GM19372 (cell line): ENCODE measurements around the gene FRMPD1.
"Not testable (repeated sequence)": the region's sequence is repeated elsewhere in the genome, so short reads cannot be mapped to it uniquely, and the experiment has no call there.

Experiments
- ATAC-seq: cut with Tn5 transposase; IDR thresholded peaks from one replicate; pipeline ENCODE4 v1.9.1; 2021; ENCODE audit warnings: mild to moderate bottlenecking, low read depth, moderate library complexity; ENCODE audit not compliant: unreplicated experiment

The FRMPD1 gene

GRCh38 chr9:37732086-37732741 lies 81.5 kb downstream of the FRMPD1 start:
- no peak for ATAC-seq

GRCh38 chr9:37732952-37733351 lies 82.2 kb downstream of the FRMPD1 start:
- ATAC-seq: no peak

GRCh38 chr9:37739222-37739621 lies 88.5 kb downstream of the FRMPD1 start:
- ATAC-seq: no peak

DNA sequence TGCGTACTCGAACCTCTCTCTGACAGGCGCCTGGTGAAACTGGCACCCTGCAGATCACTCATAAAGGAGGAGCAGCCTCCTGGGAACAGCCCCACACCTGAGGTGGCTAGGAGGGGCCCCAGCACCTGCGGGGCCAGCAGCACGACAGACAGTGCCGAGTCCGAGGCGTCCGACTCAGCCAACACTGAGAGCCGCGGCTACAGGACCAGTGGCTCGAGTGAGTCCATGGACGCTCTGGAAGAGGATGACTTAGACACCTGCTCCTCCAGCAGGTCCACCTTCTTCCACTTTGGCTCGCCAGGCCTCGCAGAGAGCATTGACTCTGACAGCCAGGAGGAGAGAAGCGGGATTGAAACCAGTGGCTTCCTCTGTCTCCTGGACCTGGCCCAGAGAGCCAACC lies 89.4 kb downstream of the FRMPD1 start:
- ATAC-seq: no peak

DNA sequence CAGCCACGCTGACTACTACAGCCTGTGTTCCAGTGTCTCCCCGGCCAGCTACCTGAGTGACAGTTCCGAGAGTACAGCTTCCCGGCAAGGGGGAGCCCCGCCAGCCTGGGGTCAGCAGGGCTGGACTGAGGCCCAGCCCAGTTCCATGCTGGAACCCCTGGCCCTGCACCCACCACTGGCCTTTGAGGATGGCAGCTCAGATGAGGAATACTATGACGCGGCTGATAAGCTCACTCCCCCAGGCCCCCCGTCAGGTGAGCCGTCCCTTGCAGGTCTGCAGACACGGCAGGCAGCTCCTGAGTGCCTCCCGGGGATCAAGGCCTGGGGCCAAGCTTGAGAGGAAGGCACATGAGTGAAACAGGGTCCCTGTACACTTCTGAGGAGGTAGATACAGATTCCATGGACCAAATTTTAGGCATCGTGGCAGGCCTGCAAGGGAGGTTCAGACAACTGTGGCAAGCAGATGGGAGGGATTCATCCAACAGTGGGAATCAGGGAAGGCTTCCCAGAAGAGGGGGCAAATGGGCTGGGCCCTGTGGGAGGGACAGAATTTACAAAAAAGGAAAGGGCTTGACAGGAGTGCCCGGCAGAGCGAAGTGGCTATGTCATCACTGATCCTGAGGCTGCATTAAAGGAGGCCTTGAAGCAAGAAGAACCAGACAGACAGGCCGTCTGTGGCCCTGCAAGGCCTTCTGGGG lies 90.0 kb downstream of the FRMPD1 start:
- no peak for ATAC-seq

DNA sequence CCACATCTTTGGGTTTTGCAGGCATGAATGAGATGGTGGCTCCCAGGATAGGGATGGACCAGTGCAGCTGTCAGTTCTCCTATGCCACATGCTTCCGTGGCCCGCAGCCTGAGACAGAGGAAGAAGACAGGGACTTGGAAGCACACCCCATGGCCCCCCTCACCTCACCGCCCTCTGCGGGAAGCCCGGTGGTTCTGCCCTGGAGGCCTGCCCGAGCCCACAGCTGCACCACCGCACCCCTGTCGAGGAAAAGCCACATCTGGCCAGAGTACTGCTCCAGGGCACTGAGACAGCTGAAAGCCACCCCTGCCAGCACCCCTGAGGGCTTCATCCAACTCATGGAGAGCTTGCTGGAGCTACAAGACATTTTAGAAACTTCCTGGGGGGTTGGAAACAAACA lies 95.2 kb downstream of the FRMPD1 start:
- ATAC-seq: no peak

DNA sequence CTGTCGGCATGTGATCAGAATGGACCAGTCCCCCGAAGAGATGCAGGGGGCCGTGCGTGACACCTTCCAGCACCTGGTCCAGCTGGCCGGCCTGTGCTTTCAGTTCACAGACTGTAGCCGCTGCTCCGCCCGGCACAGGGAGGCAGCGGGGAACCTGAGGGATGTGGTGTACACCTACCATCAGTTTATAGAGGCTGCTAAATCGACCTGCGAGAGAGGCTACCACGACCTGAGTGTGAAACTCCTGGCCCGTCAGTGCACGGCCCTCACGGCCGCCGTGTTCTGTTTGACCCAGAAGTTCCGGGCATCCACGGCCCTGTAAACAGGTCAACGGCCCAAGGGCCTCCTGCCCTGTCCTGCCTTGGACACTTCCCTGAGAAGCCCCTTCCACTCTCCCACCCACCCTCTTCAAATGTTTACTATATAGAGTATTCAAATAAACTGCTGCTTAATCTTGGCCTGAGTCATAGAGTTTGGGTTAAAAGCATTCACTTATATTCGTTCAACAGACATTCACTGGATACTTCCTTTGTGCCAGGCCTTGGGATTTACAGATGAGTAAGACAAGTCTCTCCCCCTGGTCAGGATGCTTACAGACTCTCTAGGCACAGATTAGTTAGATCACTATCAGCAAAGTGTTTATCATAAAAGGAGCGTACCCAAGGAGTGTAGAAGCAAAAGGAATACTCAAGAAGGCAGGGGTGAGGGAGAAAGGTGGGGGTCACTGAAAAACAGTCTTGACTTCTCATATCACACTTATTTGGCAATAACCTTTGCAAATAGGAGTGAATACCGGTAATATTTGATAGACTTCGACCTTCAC lies 95.9 kb downstream of the FRMPD1 start:
- no peak for ATAC-seq

GRCh38 chr9:37747271-37747753 lies 96.6 kb downstream of the FRMPD1 start:
- ATAC-seq: peak; percentile 65

DNA sequence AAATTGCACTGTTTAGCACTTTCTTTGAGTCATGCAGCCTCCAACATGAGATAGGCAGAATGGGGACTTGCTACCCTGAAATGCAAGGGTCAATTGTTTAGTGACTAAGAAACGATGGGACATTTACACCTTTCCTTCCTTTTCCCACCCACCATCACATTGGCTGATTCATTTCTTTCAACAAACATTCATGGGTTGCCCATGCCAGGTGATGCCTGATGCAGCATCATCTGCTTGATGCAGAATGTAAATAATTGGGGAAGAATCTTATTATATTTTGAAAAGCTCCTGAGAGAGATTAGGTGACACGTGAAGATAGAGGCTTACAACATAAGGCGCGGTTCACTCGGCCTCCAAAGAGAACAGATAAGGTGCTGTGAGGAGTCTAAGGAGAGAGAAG lies 98.4 kb downstream of the FRMPD1 start:
- no peak for ATAC-seq

GRCh38 chr9:37751186-37751585 lies 100.4 kb downstream of the FRMPD1 start:
- ATAC-seq: no peak

DNA sequence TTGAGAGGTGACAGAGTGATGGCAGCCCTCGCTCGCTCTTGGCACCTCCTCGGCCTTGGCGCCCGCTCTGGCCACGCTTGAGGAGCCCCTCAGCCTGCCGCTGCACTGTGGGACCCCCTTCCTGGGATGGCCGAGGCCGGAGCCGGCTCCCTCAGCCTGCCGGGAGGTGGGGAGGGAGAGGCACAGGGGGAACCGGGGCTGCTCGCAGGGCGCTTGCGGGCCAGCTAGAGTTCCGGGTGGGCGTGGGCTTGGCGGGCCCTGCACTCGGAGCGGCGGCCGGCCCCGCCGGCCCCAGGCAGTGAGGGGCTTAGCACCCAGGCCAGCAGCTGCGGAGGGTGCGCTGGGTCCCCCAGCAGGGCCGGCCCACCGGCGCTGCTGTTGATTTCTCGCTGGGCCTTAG lies 101.0 kb downstream of the FRMPD1 start:
- ATAC-seq: not testable (repeated sequence)

DNA sequence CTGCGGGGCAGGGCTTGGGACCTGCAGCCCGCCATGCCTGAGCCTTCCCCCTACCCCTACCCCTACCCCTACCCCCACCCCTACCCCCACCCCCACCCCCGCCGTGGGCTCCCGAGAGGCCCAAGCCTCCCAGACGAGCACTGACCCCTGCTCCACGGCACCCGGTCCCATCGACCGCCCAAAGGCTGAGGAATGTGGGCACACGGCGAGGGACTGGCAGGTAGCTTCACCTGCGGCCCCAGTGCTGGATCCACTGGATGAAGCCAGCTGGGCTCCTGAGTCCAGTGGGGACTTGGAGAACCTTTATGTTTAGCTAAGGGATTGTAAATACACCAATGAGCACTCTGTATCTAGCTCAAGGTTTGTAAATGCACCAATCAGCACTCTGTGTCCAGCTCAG lies 101.4 kb downstream of the FRMPD1 start:
- ATAC-seq: not testable (repeated sequence)

DNA sequence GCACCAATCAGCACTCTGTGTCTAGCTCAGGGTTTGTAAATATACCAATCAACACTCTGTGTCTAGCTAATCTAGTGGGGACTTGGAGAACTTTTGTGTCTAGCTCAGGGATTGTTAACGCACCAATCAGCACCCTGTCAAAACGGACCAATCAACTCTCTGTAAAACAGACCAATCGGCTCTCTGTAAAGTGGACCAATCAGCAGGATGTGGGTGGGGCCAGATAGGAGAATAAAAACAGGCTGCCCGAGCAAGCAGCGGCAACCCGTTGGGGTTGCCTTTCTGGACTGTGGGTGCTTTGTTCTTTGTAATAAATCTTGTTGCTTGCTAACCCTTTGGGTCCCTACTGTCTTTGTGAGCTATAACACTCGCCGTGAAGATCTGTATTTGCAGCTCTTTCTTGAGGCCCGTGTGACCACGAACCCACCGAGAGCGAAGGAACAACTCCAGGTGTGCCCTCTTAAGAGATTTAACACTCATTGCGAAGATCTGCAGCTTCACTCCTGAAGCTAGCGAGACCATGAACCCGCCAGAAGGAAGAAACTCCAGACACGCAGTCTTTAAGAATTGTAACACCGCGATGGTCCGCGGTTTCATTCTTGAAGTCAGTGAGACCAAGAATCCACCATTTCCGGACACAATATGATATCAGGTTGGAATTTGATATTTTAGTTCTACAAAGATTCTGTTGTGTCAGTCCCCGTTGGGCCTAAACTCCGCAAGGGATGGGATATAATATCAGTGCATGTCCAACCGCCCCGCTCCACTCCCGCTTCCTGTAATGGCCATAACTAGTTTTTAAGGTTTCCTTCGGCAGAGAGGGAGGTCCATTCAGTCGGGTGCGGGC lies 102.1 kb downstream of the FRMPD1 start:
- no peak for ATAC-seq

DNA sequence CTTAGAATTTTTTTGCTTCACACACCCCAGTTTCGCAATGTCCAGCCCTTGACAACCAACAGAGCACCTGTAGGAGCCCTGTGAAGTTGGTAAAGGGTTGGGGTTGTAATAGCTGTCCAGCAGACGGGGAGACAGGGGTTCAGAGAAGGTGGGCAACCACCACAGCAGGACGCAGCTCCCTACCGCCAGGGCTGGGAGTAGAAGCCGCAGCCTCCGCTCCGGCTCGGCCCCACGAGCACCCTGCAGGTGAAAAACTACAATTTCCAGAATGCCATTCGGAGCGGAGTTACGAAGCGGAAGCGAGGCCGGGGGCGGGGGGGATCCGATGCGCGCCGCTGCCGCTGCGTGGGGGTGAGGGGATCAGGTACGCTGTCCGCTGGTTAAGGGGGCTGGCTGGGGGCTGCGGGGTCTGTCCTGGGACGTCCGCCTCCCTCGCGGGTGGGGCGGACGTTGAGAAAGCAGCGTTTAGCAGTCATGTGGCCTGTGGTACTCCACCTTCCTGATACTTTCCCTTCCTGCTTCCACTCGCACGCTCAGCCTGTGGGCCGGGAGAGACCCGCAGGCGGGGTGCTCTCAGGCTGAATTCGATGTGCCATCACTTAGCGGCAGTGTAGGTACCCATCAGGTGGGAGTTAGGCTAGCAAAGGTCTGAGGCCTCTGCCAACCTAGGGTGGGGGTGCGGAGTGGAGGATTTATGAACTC lies 102.9 kb downstream of the FRMPD1 start, which contains the start of gene TRMT10B:
TSS of gene TRMT10B (plus strand) at position 317 of the 702 bp plus-strand sequence. CDS start 8,127 bp downstream, outside the sequence.
- peak; percentile 88 for ATAC-seq

DNA sequence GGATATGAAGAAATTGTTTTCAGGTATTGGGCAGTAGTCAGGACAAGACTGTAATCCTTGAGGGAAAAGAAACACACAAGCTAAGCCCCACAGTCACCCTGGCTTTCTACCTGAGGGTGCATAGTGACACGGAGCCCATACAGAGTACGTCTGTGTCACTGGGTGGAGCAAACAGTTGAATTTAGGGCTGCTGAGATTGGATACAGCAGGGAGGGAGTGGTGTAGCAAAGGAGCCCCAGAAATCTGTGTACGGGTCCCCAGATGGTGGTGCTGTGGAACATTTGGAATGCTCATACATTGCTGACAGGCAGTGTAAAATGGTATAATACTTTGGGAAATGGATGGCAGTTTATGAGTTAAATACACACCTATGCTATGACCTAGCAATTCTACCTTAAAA lies 108.0 kb downstream of the FRMPD1 start:
- no peak for ATAC-seq

- no peak for ATAC-seq
Measured at GRCh38 chr9:37760416-37761161, 109.8 kb downstream of the FRMPD1 start.

DNA sequence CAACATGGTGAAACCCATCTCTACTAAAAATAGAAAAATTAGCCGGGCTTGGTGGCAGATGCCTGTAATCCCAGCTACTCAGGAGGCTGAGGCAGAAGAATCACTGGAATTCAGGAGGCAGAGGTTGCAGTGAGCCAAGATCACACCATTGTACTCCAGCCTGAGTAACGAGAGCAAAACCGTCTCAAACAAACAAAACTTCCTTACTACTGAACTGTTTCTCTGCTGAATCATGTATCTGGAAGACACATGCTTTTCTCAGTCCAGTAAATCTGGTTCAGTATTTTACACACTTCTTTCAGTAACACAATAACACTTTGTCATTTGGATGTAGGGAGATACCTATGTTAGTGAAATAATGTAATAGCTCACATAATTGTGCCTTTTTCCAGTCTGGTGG lies 110.8 kb downstream of the FRMPD1 start:
- ATAC-seq: no peak

- not testable (repeated sequence) for ATAC-seq
Measured at GRCh38 chr9:37765263-37765662, 114.5 kb downstream of the FRMPD1 start.

- no peak for ATAC-seq
Measured at GRCh38 chr9:37769306-37769705, 118.6 kb downstream of the FRMPD1 start.
